Right atrium auricular region (tissue), 2 donors: Measurements from ENCODE around the gene DRC3. TPM values are rescaled to one million over a fixed set of nuclear protein-coding genes. Genes with fewer than 3 reads are reported as not detected.
"Not testable (repeated sequence)": the region's sequence is repeated elsewhere in the genome, so short reads cannot be mapped to it uniquely, and the experiment has no call there.

Experiments used
- DNase-seq: peaks from one replicate; pipeline ENCODE4 v3.0.0-alpha.2; 2019; ENCODE audit warnings: low spot score
- H3K27ac ChIP-seq, 2 donors: fragments of 200-600 bp; sonication (generic); 1 replicate in 1 of 2; 2 replicates in 1 of 2; pipeline ENCODE4 v1.5.1; 2016 to 2019
- H3K27me3 ChIP-seq, 2 donors: fragments of 200-600 bp; sonication (generic); one replicate each; pipeline versions ENCODE4 v1.5.1 to v1.6.0; 2017 to 2019
- H3K36me3 ChIP-seq: fragments of 200-600 bp; sonication (generic); one replicate; pipeline ENCODE4 v1.5.1; 2016
- H3K4me1 ChIP-seq, 2 donors: fragments of 200-600 bp; sonication (generic); one replicate each; pipeline versions ENCODE4 v1.5.1 to v1.6.0; 2017 to 2019
- H3K4me3 ChIP-seq, 2 donors: fragments of 200-600 bp; sonication (generic); 1 replicate in 1 of 2; 2 replicates in 1 of 2; pipeline ENCODE4 v1.5.1; 2017 to 2019; ENCODE audit warnings: mild to moderate bottlenecking in 1 of 2, moderate library complexity in 1 of 2
- H3K9me3 ChIP-seq, 2 donors: fragments of 200-600 bp; sonication (generic); one replicate each; pipeline ENCODE4 v1.5.1; 2019
- total RNA-seq, 2 donors: library from RNA; depleted of rRNA; stranded (reverse); fragments of >200 nt; gene quantifications; one replicate each; pipeline ENCODE4 v1.1.0, GENCODE V29; 2016
- TF ChIP-seq, protein P1 (sequence below), 2 donors: fragments of 200-600 bp; sonication (generic); IDR thresholded peaks; one replicate each; pipeline ENCODE4 v1.5.1; 2019; ENCODE audit warnings: antibody characterized with exemption in 2 of 2

The DRC3 gene
- total RNA-seq, 2 donors from 2014 or later = 0.94 to 1.7 TPM

GRCh38 chr17:17937958-17938357, 34.7 kb upstream of the DRC3 start:
- DNase-seq = no peak
- H3K27me3 ChIP-seq = no peaks in the 10 kb centered on the region
- H3K9me3 ChIP-seq = no peaks in the 10 kb centered on the region
- TF ChIP-seq, protein P1, sequence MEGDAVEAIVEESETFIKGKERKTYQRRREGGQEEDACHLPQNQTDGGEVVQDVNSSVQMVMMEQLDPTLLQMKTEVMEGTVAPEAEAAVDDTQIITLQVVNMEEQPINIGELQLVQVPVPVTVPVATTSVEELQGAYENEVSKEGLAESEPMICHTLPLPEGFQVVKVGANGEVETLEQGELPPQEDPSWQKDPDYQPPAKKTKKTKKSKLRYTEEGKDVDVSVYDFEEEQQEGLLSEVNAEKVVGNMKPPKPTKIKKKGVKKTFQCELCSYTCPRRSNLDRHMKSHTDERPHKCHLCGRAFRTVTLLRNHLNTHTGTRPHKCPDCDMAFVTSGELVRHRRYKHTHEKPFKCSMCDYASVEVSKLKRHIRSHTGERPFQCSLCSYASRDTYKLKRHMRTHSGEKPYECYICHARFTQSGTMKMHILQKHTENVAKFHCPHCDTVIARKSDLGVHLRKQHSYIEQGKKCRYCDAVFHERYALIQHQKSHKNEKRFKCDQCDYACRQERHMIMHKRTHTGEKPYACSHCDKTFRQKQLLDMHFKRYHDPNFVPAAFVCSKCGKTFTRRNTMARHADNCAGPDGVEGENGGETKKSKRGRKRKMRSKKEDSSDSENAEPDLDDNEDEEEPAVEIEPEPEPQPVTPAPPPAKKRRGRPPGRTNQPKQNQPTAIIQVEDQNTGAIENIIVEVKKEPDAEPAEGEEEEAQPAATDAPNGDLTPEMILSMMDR (IDR thresholded peaks at IDR 0.05) = no peak
- H3K27ac ChIP-seq = peak overlapping the region; percentile 36 to 43
- H3K36me3 ChIP-seq = no peaks in the 10 kb centered on the region
- no peak overlapping the region for H3K4me3 ChIP-seq
- H3K4me1 ChIP-seq = peaks cover 0 to 88% of the 10 kb centered on the region in 2 donors

- Histone ChIP-seq H3K27me3 (no peaks in the 10 kb centered on the region), H3K4me3 (no peak overlapping the region), H3K36me3 (no peaks in the 10 kb centered on the region), H3K27ac (peak overlapping the region; percentile 36 to 43), H3K9me3 (no peaks in the 10 kb centered on the region), H3K4me1 (peaks cover 0 to 92% of the 10 kb centered on the region in 2 donors)
- no peak for DNase-seq
- TF ChIP-seq, protein P1 (IDR thresholded peaks at IDR 0.05) = no peak
Measured at GRCh38 chr17:17938388-17939107, 34.1 kb upstream of the DRC3 start.

DNA sequence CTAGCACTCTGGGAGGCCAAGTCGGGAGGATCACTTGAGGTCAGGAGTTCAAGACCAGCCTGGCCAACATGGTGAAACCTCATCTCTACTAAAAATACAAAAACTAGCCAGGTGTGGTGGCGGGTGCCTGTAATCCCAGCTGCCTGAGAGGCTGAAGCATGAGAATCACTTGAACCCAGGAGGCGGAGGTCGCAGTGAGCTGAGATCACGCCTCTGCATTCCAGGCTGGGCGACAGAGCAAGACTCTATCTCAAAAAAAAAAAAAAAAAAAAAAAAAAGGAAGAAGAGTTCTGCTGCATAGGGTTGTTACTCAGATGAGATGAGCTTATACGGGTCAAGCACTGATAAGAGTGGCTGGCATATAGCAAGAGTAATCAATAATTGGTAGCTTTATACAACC, 32.7 kb upstream of the DRC3 start:
- Histone ChIP-seq H3K27ac (peak overlapping the region in 1 of 2 donors; percentile 55), H3K4me1 (peaks cover 0 to 96% of the 10 kb centered on the region in 2 donors)
- not testable (repeated sequence) for DNase-seq, H3K9me3 ChIP-seq, H3K27me3 ChIP-seq, H3K4me3 ChIP-seq, H3K36me3 ChIP-seq

- no peak for DNase-seq
- TF ChIP-seq, protein P1 (IDR thresholded peaks at IDR 0.05) = no peak
- H3K4me1 ChIP-seq = peaks cover 0 to 94% of the 10 kb centered on the region in 2 donors
- no peak overlapping the region for H3K4me3 ChIP-seq
- no peaks in the 10 kb centered on the region for H3K27me3 ChIP-seq
- H3K9me3 ChIP-seq = no peaks in the 10 kb centered on the region
- H3K27ac ChIP-seq = peak overlapping the region; percentile 6 to 55
- H3K36me3 ChIP-seq = no peaks in the 10 kb centered on the region
Measured at GRCh38 chr17:17940441-17940911, 32.2 kb upstream of the DRC3 start.

DNA sequence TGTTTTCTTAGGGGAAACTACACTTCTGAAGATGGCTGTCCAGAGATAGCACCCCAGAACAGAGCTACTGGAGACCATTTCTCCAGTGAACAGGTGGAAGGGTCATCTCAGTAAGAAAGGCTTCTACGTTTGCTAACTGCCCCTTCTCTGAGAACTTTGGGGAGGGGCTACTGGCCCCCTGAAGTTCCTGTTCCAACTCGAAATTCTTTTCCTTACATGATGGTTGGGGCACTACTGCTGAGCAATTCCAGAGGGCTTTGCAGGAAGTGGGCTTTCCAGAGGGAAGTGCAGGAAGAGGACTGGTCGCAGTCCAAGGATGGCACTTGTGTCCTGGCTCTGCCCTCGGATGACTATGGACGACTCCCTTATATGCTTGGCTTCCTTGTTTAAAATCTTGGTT, 31.6 kb upstream of the DRC3 start:
- H3K4me1 ChIP-seq = peaks cover 0 to 88% of the 10 kb centered on the region in 2 donors
- H3K4me3 ChIP-seq = no peak overlapping the region
- no peak for DNase-seq
- TF ChIP-seq, protein P1 (IDR thresholded peaks at IDR 0.05) = no peak
- no peaks in the 10 kb centered on the region for H3K9me3 ChIP-seq
- no peaks in the 10 kb centered on the region for H3K36me3 ChIP-seq
- no peaks in the 10 kb centered on the region for H3K27me3 ChIP-seq
- H3K27ac ChIP-seq = peak overlapping the region in 1 of 2 donors; percentile 55

DNA sequence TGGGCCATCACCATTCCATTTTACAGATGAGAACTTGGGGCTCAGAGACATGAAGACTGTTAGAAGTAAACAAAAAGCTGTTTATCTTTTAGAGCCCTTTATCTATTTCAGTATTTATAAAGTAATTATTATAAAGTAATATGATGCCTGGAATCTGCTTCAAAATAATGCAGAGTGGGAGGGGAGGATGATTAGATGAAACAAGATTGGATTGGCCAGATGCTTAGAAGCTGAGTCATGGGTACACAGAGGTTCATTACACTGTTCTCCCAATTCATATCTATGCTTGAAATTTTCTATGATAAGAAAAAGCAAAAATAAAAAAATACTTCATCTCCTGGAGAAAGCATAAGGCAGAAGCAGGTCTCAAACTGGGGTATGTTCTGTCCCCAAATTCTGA, 29.8 kb upstream of the DRC3 start:
- H3K36me3 ChIP-seq = no peaks in the 10 kb centered on the region
- H3K9me3 ChIP-seq = no peaks in the 10 kb centered on the region
- H3K4me3 ChIP-seq = no peak overlapping the region
- H3K27ac ChIP-seq = peak overlapping the region in 1 of 2 donors; percentile 54
- peaks cover 0 to 70% of the 10 kb centered on the region in 2 donors for H3K4me1 ChIP-seq
- no peaks in the 10 kb centered on the region for H3K27me3 ChIP-seq
- TF ChIP-seq, protein P1 (IDR thresholded peaks at IDR 0.05) = no peak
- no peak for DNase-seq
